B cell (primary cell): ENCODE measurements around the gene BEND5. TPM values are rescaled to one million over a fixed set of nuclear protein-coding genes. Genes with fewer than 3 reads are reported as not detected.

Source experiments
- ATAC-seq: fragments of 200-7000 bp; cut with Tn5 transposase; one replicate; pipeline ENCODE4 v1.10.0; 2021; ENCODE audit warnings: low read depth, mild to moderate bottlenecking, moderate number of reproducible peaks, moderate library complexity
- CTCF ChIA-PET: fragments of 350-600 bp; sonication (Branson Sonifier 250); formaldehyde crosslinking; loops from one replicate; lab custom pipeline; 2021; ENCODE audit warnings: antibody characterized with exemption, inconsistent platforms; lab: Charles Lee
- POLR2A ChIA-PET: fragments of 350-600 bp; sonication (Branson Sonifier 250); formaldehyde crosslinking; loops from one replicate; lab custom pipeline; 2021; ENCODE audit warnings: antibody characterized with exemption; lab: Charles Lee
- DNase-seq: peaks from one replicate; pipeline ENCODE4 v3.0.0; 2013
- H2AFZ ChIP-seq: 2 replicates; pipeline ENCODE4 v1.6.1; 2012; ENCODE audit warnings: mild to moderate bottlenecking, low read depth, low read length; ENCODE audit not compliant: insufficient read depth, poor library complexity, severe bottlenecking
- H3K27ac ChIP-seq, 2 donors: 1 replicate in 1 of 2; 2 replicates in 1 of 2; pipeline ENCODE4 v1.5.1; 2012 to 2013; ENCODE audit warnings: low read length in 2 of 2, mild to moderate bottlenecking in 2 of 2, moderate library complexity in 1 of 2
- H3K27me3 ChIP-seq, 4 experiments: fragments of 200-600 bp in 1 of 4; sonication (generic) in 1 of 4; replicated peaks in 1 of 4; 1 replicate in 2 of 4; 2 replicates in 2 of 4; pipeline versions ENCODE4 v1.6.1 to v1.7.0; 2013 to 2016; ENCODE audit warnings: low read length in 3 of 4, mild to moderate bottlenecking in 2 of 4, mixed read lengths in 1 of 4, moderate library complexity in 1 of 4; ENCODE audit not compliant: insufficient read depth in 4 of 4, control insufficient read depth in 3 of 4; ENCODE audit errors: control extremely low read depth in 1 of 4
- H3K36me3 ChIP-seq, 2 experiments: replicated peaks in 1 of 2; 1 replicate in 1 of 2; 2 replicates in 1 of 2; pipeline versions ENCODE4 v1.6.1 to v1.7.1; 2013; ENCODE audit warnings: low read length in 1 of 2; ENCODE audit not compliant: insufficient read depth in 2 of 2, control insufficient read depth in 1 of 2; ENCODE audit errors: control extremely low read depth in 1 of 2, extremely low read depth in 1 of 2
- H3K4me1 ChIP-seq, 2 donors: fragments of 200-600 bp in 1 of 2; sonication (generic) in 1 of 2; 1 replicate in 1 of 2; 2 replicates in 1 of 2; pipeline versions ENCODE4 v1.5.1 to v1.6.1; 2013 to 2017; ENCODE audit warnings: low read length in 2 of 2; ENCODE audit not compliant: control insufficient read depth in 2 of 2, insufficient read depth in 2 of 2
- H3K4me2 ChIP-seq: replicated peaks from 2 replicates; pipeline ENCODE3; 2012; ENCODE audit warnings: mild to moderate bottlenecking, low read depth, low read length; ENCODE audit not compliant: poor library complexity, severe bottlenecking
- H3K4me3 ChIP-seq, 5 experiments: fragments of 200-600 bp in 1 of 5; sonication (generic) in 1 of 5; 1 replicate in 3 of 5; 2 replicates in 2 of 5; pipeline versions ENCODE4 v1.5.1 to v1.7.0; 2011 to 2016; ENCODE audit warnings: low read length in 4 of 5, mild to moderate bottlenecking in 4 of 5, low read depth in 2 of 5, control low read depth in 1 of 5, moderate library complexity in 1 of 5; ENCODE audit not compliant: insufficient read depth in 1 of 5; ENCODE audit errors: control extremely low read depth in 1 of 5, extremely low read depth in 1 of 5
- H3K79me2 ChIP-seq: fragments of 200-600 bp; sonication (generic); one replicate; pipeline ENCODE4 v1.6.0; 2016; ENCODE audit warnings: low read length; ENCODE audit not compliant: control insufficient read depth, insufficient read depth
- H3K9ac ChIP-seq: fragments of 200-600 bp; sonication (generic); 2 replicates; pipeline ENCODE4 v1.6.1; 2017; ENCODE audit warnings: mild to moderate bottlenecking, low read length, moderate library complexity
- H3K9me3 ChIP-seq, 3 donors: one replicate each; pipeline versions ENCODE4 v1.6.1 to v1.7.1; 2013; ENCODE audit warnings: low read length in 2 of 3; ENCODE audit not compliant: control insufficient read depth in 2 of 3, insufficient read depth in 1 of 3; ENCODE audit errors: control extremely low read depth in 1 of 3
- H4K20me1 ChIP-seq: 2 replicates; pipeline ENCODE4 v1.6.0; 2012; ENCODE audit warnings: mild to moderate bottlenecking, low read length; ENCODE audit not compliant: insufficient read depth, control insufficient read depth, poor library complexity, severe bottlenecking
- H3K27ac Mint-ChIP-seq: one replicate; pipeline ENCODE4 v1.8.0; 2021; ENCODE audit warnings: mixed read lengths
- H3K27me3 Mint-ChIP-seq: one replicate; pipeline ENCODE4 v1.8.0; 2021; ENCODE audit warnings: mixed read lengths
- H3K4me1 Mint-ChIP-seq: one replicate; pipeline ENCODE4 v1.8.0; 2021; ENCODE audit warnings: mixed read lengths
- H3K4me3 Mint-ChIP-seq: one replicate; pipeline ENCODE4 v1.8.0; 2021; ENCODE audit warnings: mixed read lengths
- H3K9me3 Mint-ChIP-seq: one replicate; pipeline ENCODE4 v1.8.0; 2022; ENCODE audit warnings: mixed read lengths; ENCODE audit not compliant: insufficient read depth
- EZH2 ChIP-seq: IDR thresholded peaks from 2 replicates; pipeline ENCODE4 v1.6.1; 2012; ENCODE audit warnings: borderline replicate concordance, low read depth, mild to moderate bottlenecking, moderate library complexity, low read length; ENCODE audit not compliant: insufficient read depth, poor library complexity, severe bottlenecking
- WGBS: methylation state at CpG from one replicate; pipeline ENCODE4 v1.1.5; 2013; ENCODE audit warnings: missing lambda C conversion rate; ENCODE audit not compliant: insufficient coverage; 5-methylcytosine and 5-hydroxymethylcytosine counted together
- intact Hi-C: fragments of 100-400 bp; cut with micrococcal nuclease; formaldehyde crosslinking; loops from one replicate; pipeline ENCODE4 v1.10.0; 2022
- polyA plus RNA-seq: library from polyadenylated mRNA; depleted of rRNA; stranded (reverse); fragments of >200 nt; gene quantifications from 2 replicates; pipeline ENCODE4 v1.2.3, GENCODE V29; 2012
- total RNA-seq, 2 donors: library from RNA; stranded (reverse); fragments of 120-200 nt in 1 of 2; gene quantifications; 1 replicate in 1 of 2; 2 replicates in 1 of 2; pipeline versions ENCODE4 v1.2.3 to v1.2.4, GENCODE V29; 2013 to 2022
- TF ChIP-seq, protein P1 (sequence below): fragments of 200-600 bp; IDR thresholded peaks from one replicate; pipeline ENCODE4 v1.8.0; 2022; ENCODE audit warnings: antibody characterized with exemption, mild to moderate bottlenecking

BEND5 gene
- total and polyA plus RNA-seq, 2 donors (not counting 1 experiment from before 2014, with no cell fraction given) = 19.5 to 19.7 TPM

DNA sequence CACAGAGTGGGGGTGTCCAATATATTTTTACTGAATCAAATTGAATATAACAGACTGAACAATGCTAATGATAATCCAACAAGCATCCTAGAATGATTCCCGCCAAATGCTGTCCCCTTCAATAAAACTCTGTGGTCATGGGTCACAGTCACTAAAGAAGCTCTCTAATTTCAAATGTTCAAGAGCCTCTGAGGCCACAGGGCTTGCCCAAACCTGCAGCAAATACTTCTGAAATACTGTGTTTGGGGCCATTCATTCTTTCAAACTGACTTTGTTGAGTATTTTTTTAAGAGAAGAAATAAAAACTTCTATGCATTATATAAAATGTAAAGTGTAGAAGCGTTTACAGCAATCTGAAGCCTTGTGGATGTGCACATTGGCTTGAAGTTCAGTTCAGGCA, 7.6 kb upstream of the BEND5 start:
- intact Hi-C loops = no loop called here
- Histone ChIP-seq H3K27ac (no peak overlapping the region), H3K4me2 (no peak overlapping the region), H3K27me3 (no peaks in the 10 kb centered on the region), H3K4me3 (no peak overlapping the region), H2AFZ (no peak overlapping the region), H4K20me1 (no peaks in the 10 kb centered on the region), H3K9ac (no peak overlapping the region), H3K79me2 (no peaks in the 10 kb centered on the region), H3K9me3 (no peaks in the 10 kb centered on the region), H3K36me3 (no peaks in the 10 kb centered on the region), H3K4me1 (peaks cover under 1% of the 10 kb centered on the region in 2 donors)
- Mint-ChIP-seq H3K27me3 (no peaks in the 10 kb centered on the region), H3K9me3 (no peaks in the 10 kb centered on the region), H3K27ac (no peak overlapping the region), H3K4me3 (no peak overlapping the region), H3K4me1 (peaks cover 8% of the 10 kb centered on the region)
- 86% methylated on average over 1 of the region's 2 CpGs for WGBS
- ChIA-PET POLR2A (no interaction called here), CTCF (interaction anchor here (1.0 to 1.2 kb wide), 2 partner anchors 13 to 33 kb away, joined by 3 read pairs; no protein-coding TSS in a partner anchor)
- DNase-seq = no peak
- no peak for ATAC-seq
- TF ChIP-seq, protein P1, sequence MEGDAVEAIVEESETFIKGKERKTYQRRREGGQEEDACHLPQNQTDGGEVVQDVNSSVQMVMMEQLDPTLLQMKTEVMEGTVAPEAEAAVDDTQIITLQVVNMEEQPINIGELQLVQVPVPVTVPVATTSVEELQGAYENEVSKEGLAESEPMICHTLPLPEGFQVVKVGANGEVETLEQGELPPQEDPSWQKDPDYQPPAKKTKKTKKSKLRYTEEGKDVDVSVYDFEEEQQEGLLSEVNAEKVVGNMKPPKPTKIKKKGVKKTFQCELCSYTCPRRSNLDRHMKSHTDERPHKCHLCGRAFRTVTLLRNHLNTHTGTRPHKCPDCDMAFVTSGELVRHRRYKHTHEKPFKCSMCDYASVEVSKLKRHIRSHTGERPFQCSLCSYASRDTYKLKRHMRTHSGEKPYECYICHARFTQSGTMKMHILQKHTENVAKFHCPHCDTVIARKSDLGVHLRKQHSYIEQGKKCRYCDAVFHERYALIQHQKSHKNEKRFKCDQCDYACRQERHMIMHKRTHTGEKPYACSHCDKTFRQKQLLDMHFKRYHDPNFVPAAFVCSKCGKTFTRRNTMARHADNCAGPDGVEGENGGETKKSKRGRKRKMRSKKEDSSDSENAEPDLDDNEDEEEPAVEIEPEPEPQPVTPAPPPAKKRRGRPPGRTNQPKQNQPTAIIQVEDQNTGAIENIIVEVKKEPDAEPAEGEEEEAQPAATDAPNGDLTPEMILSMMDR = no peak
- TF ChIP-seq EZH2 = no peak

DNA sequence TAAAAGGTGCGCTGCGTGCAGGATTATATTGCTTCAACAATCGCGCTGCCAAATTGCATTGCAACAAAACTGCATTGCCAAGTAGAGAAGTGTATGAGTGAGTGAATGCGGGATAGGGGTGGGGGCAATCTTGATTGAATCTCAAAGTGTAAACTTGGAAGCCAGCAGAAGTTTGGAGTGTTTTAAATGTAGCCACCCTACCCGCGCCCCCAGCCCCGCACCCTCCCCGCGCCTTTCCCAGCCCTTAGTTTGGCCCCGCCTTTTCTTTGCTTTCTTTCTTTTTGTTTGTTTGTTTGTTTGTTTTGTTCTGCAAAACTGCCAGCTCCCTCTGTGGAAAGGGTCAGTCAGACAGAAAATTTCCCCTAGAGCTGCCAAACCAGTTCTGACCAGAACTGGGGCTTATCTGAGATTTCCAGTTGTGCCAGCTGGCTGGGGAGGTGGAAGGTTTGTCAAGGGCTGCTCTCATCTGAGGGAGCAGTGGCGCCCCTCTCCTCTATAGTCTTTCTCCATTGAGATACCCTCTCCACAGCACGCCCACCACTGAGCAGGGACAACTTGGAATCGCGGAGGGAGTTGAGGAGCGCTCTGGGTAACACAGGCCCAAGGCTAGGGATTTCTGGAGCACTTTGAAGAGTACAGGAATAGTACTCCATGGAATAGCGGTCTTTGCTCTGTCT, 666 bp upstream of the BEND5 start:
- CTCF ChIA-PET = interaction anchor here (2.2 to 6.1 kb wide), 3 partner anchors 13 to 40 kb away, joined by 6 to 41 read pairs (median 9); no protein-coding TSS in a partner anchor
- peak; percentile 4 for ATAC-seq
- H3K4me3 ChIP-seq = peak overlapping the region; percentile 59 to 84 (median 67)
- peak overlapping the region; percentile 96 for H3K4me3 Mint-ChIP-seq
- TF ChIP-seq, protein P1 = no peak
- no peak for TF ChIP-seq EZH2
- H3K27me3 Mint-ChIP-seq = no peaks in the 10 kb centered on the region
- peaks cover 7 to 15% of the 10 kb centered on the region in 2 experiments for H3K36me3 ChIP-seq
- peaks cover 56% of the 10 kb centered on the region for H3K4me1 Mint-ChIP-seq
- no peaks in the 10 kb centered on the region for H3K27me3 ChIP-seq
- DNase-seq = no peak
- 30% methylated on average over 9 of the region's 17 CpGs for WGBS
- H3K9me3 Mint-ChIP-seq = no peaks in the 10 kb centered on the region
- POLR2A ChIA-PET = interaction anchor here (1.7 kb wide), 1 partner anchor 24 kb away, joined by 3 read pairs; no protein-coding TSS in a partner anchor
- H3K4me1 ChIP-seq = peaks cover 52 to 55% of the 10 kb centered on the region in 2 donors
- peak overlapping the region; percentile 92 for H2AFZ ChIP-seq
- H3K9me3 ChIP-seq = no peaks in the 10 kb centered on the region
- peak overlapping the region; percentile 71 for H3K9ac ChIP-seq
- no peaks in the 10 kb centered on the region for H4K20me1 ChIP-seq
- peak overlapping the region; percentile 91 for H3K27ac Mint-ChIP-seq
- H3K79me2 ChIP-seq = peaks cover 49% of the 10 kb centered on the region
- intact Hi-C loops = loop anchor here (1.0 kb wide), 2 partner anchors 16 to 27 kb away; no protein-coding TSS in a partner anchor
- peak overlapping the region; percentile 13 to 85 for H3K27ac ChIP-seq
- H3K4me2 ChIP-seq = peak overlapping the region; percentile 77
